GM18520 (cell line): ENCODE data around the gene UBAP1L.

ENCODE experiments used
- ATAC-seq: cut with Tn5 transposase; IDR thresholded peaks from one replicate; pipeline ENCODE4 v1.9.1; 2021; ENCODE audit not compliant: unreplicated experiment

Gene UBAP1L

DNA sequence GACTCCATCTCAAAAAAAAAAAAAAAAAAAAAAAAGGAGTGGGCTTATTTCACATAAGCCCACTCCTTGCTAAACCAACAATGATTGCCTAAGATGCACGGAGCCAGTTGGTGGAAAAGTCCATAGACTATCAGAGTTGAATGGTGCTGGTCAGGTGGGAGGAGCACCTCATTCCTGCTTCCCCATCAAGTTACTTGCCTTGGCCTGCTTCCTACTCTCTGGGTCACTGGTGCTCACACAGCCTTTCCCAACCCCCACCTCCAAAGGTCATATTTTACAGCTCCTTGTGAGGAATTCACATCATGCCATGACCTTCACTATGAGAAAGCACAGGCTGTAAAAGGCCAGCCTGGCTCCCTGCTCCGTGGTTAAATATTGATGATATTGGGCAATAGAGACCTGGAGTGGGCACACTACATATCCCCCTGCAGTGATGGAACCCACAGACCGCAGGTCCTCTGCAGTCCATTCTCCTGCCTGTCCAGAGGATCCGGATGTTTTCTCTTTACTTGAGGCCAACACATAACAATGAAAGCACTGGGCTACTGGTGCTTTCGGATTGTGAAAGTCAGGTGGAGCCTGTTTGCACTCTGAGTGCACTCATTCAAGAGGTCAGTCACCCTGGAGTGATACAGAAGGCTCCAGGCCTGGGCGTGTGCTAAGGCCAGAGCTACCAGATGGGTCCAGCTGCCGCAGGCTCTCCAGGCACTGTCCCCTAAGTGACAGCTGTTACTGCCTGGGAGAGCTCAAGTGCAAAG lies 70.1 kb downstream of the UBAP1L start, which contains the start of gene SLC51B:
TSS of gene SLC51B (plus strand) at position 664 of the 758 bp plus-strand sequence. CDS start 4,618 bp downstream, outside the sequence.
- ATAC-seq = no peak

DNA sequence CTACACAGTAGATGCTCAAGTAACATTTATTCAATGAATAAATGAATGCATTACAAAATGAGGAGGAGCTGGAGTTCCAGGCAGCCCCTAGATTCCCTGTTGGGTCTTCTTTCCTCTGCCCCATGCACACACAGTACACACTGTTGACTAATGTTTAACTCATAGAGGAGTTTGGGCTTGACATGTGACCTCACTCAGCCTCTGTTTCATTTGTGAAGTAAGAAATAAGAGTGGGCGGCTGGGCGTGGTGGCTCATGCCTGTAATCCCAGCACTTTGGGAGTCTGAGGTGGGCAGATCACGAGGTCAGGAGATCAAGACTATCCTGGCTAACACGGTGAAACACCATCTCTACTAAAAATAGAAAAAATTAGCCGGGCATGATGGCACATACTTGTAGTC lies 70.8 kb downstream of the UBAP1L start:
- ATAC-seq = peak; percentile 50

DNA sequence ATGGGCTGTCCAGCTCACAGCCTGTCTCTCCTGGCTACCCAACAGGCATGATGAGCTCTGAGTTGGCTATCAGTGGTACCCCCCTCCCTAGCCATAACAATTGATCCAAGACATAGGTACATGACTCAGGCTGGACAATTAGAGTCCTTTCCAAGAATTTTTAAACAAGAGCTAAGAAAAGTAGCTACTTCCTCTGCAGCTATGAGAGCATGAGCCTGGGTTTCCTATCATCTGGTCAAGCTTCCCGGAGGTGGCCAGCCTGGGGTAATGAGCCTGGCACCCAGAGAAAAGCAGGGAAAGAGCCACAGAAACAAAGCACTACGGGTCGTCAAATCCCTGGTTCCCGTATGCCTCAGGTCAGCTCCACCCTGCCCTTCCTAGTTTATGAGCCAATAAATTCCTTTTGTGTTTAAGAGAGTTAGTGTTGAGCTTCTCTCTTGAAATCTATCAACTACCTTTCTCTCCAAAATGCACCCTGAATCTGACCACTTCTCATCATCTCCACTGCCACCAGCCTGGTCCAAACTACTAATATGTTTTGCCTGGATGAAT lies 72.1 kb downstream of the UBAP1L start:
- ATAC-seq = no peak
